Measurements from ENCODE around the gene DOK4. TPM values are rescaled to one million over a fixed set of nuclear protein-coding genes. Genes with fewer than 3 reads are reported as not detected.

Gene DOK4
- total RNA-seq, 1 donor from 2014 or later = 0.73 TPM

- ATAC-seq (ENCODE audit: low read depth) (no peak), DNase-seq (no peak)
- H3K4me3 Mint-ChIP-seq = no peak overlapping the region
- H3K4me1 Mint-ChIP-seq = peaks cover 11% of the 10 kb centered on the region
- H3K9me3 Mint-ChIP-seq = no peaks in the 10 kb centered on the region
- CTCF ChIA-PET = no interaction called here
- POLR2A ChIA-PET = no interaction called here
- H3K27ac Mint-ChIP-seq = no peak overlapping the region
- no peak for TF ChIP-seq CTCF (IDR thresholded peaks at IDR 0.05)
- H3K27me3 Mint-ChIP-seq = peaks cover 4% of the 10 kb centered on the region
- H3K36me3 Mint-ChIP-seq (ENCODE audit: low read depth) = no peaks in the 10 kb centered on the region
- intact Hi-C loops (cut with micrococcal nuclease) = no loop called here
Observed at GRCh38 chr16:57497121-57497520, 10.8 kb upstream of the DOK4 start.

GRCh38 chr16:57493767-57494166 is 7.5 kb upstream of the DOK4 start:
- no peaks in the 10 kb centered on the region for H3K27me3 Mint-ChIP-seq
- no peak for TF ChIP-seq CTCF (IDR thresholded peaks at IDR 0.05)
- ChIA-PET CTCF (no interaction called here), POLR2A (no interaction called here)
- H3K36me3 Mint-ChIP-seq (ENCODE audit: low read depth) = no peaks in the 10 kb centered on the region
- H3K27ac Mint-ChIP-seq = no peak overlapping the region
- H3K4me1 Mint-ChIP-seq = peaks cover 11% of the 10 kb centered on the region
- ATAC-seq (ENCODE audit: low read depth) (no peak), DNase-seq (no peak)
- H3K9me3 Mint-ChIP-seq = no peaks in the 10 kb centered on the region
- H3K4me3 Mint-ChIP-seq = no peak overlapping the region
- intact Hi-C loops (cut with micrococcal nuclease) = no loop called here

GRCh38 chr16:57489229-57489628 is 2.9 kb upstream of the DOK4 start:
- H3K27me3 Mint-ChIP-seq = peaks cover 4% of the 10 kb centered on the region
- ATAC-seq (ENCODE audit: low read depth) = no peak
- CTCF ChIA-PET = no interaction called here
- H3K36me3 Mint-ChIP-seq (ENCODE audit: low read depth) = no peaks in the 10 kb centered on the region
- no peaks in the 10 kb centered on the region for H3K9me3 Mint-ChIP-seq
- TF ChIP-seq CTCF (IDR thresholded peaks at IDR 0.05) = no peak
- POLR2A ChIA-PET = interaction anchor here (0.6 kb wide), 1 partner anchor 41 kb away, joined by 3 read pairs; no protein-coding TSS in a partner anchor
- H3K27ac Mint-ChIP-seq = no peak overlapping the region
- no peak overlapping the region for H3K4me3 Mint-ChIP-seq
- peaks cover 24% of the 10 kb centered on the region for H3K4me1 Mint-ChIP-seq
- DNase-seq = no peak
- intact Hi-C loops (cut with micrococcal nuclease) = no loop called here

GRCh38 chr16:57486858-57487834 is 853 bp upstream of the DOK4 start:
- TF ChIP-seq CTCF (IDR thresholded peaks at IDR 0.05) = no peak
- Mint-ChIP-seq H3K4me3 (peak overlapping the region; percentile 77), H3K9me3 (no peaks in the 10 kb centered on the region), H3K27ac (no peak overlapping the region), H3K27me3 (peaks cover 4% of the 10 kb centered on the region), H3K36me3 (ENCODE audit: low read depth) (no peaks in the 10 kb centered on the region), H3K4me1 (peaks cover 16% of the 10 kb centered on the region)
- POLR2A ChIA-PET = interaction anchor here (0.6 to 2.6 kb wide), 4 partner anchors 24 to 241 kb away, joined by 3 to 10 read pairs (median 5); partner anchors contain the start of genes CCDC102A and POLR2C
- intact Hi-C loops (cut with micrococcal nuclease) = loop anchor here (2.0 kb wide), 1 partner anchor 50 kb away; the partner anchor contains the start of gene CCDC102A
- no peak for ATAC-seq (ENCODE audit: low read depth)
- DNase-seq = no peak
- CTCF ChIA-PET = interaction anchor here (1.2 to 1.3 kb wide), 2 partner anchors 31 to 32 kb away, joined by 3 to 6 read pairs; no protein-coding TSS in a partner anchor

All from activated B cell treated with CpG ODN at 0.5 μM for 24 hours (primary cell).